BLaER1 treated with 17β-estradiol and CSF1 and Interleukin-3, amounts not matched to agents 10 nM and 100 nM (cell line): Measurements from ENCODE around the gene RTN4.

Experiments
- H3K27ac ChIP-seq, 11 experiments: shearing (Covaris generic); formaldehyde crosslinking; 2 replicates each; pipeline ENCODE4 v1.8.1; 2022
- H3K27me3 ChIP-seq, 11 experiments: shearing (Covaris generic); formaldehyde crosslinking; 2 replicates each; pipeline ENCODE4 v1.8.1; 2022
- H3K36me3 ChIP-seq, 11 experiments: shearing (Covaris generic); formaldehyde crosslinking; 2 replicates each; pipeline ENCODE4 v1.8.1; 2022
- H3K4me1 ChIP-seq, 10 experiments: shearing (Covaris generic); formaldehyde crosslinking; 2 replicates each; pipeline ENCODE4 v1.8.1; 2022
- H3K4me2 ChIP-seq, 11 experiments: shearing (Covaris generic); formaldehyde crosslinking; 2 replicates each; pipeline ENCODE4 v1.8.1; 2022
- H3K4me3 ChIP-seq, 10 experiments: shearing (Covaris generic); formaldehyde crosslinking; 2 replicates each; pipeline ENCODE4 v1.8.1; 2022
- H3K9ac ChIP-seq, 11 experiments: shearing (Covaris generic); formaldehyde crosslinking; 2 replicates each; pipeline ENCODE4 v1.8.1; 2022
- H3K9me3 ChIP-seq, 11 experiments: shearing (Covaris generic); formaldehyde crosslinking; replicated peaks in 1 of 11; 2 replicates each; pipeline ENCODE4 v1.8.1; 2022
- H4K20me1 ChIP-seq, 11 experiments: shearing (Covaris generic); formaldehyde crosslinking; 2 replicates each; pipeline ENCODE4 v1.8.1; 2022
- Cebpa-rat ChIP-seq, 11 experiments: shearing (Covaris generic); IDR thresholded peaks; 2 replicates each; pipeline ENCODE4 v1.8.1; 2022

The RTN4 gene

DNA sequence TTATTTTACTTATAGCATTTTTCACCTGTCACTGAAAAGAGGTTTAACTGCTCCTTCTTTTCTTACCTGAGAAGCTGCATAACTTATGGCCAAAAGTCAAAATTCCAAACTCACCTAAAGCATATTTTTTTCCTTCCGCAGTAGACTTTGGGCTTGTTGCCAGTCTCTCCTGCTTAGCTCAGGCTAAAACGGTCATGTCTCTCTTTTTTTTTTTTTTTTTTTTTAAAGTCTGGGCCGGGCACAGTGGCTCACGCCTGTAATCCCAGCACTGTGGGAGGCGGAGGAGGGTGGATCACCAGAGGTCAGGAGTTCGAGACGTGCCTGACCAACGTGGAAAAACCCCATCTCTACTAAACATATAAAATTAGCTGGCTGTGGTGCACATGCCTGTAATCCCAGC, 113.5 kb downstream of the RTN4 start:
- H3K9ac ChIP-seq, result no peak overlapping the region
- no peaks in the 10 kb centered on the region for H3K27me3 ChIP-seq
- peaks cover 0 to 8% (median 0%) of the 10 kb centered on the region in 11 experiments; a peak in 1 of 22 replicates for H3K36me3 ChIP-seq
- H3K4me1 ChIP-seq, result no peaks in the 10 kb centered on the region
- no peak overlapping the region for H3K4me3 ChIP-seq
- H3K27ac ChIP-seq, result no peak overlapping the region
- H3K9me3 ChIP-seq, result peaks cover 22 to 38% (median 25%) of the 10 kb centered on the region in 11 experiments
- TF ChIP-seq Cebpa-rat (IDR thresholded peaks at IDR 0.05), result no peak
- no peak overlapping the region for H3K4me2 ChIP-seq
- H4K20me1 ChIP-seq, result no peaks in the 10 kb centered on the region

DNA sequence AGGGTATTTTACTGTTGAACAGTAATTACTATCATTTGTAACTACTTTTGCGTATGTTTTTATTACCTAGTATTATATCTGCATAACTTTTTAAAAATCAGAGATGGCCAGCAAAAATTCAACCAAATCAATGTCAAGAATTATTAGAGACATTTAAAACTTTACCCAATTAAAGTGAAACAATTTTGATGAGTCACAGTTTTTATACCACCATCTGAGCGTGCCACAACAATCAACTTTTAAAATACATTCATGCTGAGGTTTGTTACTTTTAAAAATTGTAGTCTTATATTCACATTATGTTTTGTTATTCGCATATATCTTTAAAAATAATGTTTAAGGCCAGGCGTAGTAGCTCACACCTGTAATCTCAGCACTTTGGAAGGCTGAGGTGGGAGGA, 114.9 kb downstream of the RTN4 start:
- Histone ChIP-seq H3K27ac (no peak overlapping the region), H3K9me3 (peaks cover 22 to 38% (median 25%) of the 10 kb centered on the region in 11 experiments)

DNA sequence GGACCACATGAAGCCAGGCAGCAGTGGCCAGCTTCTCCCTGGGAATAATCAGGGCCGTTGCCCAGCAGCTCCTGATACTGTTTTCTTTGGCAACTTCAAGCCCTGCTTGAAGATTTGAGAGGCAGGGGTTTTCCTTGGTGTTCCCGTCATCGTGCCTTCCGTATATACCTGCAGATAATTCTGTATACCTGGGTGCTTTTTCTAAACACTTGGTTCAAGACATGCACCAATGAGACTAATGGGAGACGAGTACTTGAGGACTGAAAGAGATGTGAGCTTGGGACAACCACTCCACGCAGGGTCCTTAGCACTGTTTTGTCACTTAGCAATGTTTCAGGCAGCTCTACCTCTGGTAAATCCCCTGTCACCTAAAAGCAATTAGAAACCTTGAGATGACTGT, 118.8 kb downstream of the RTN4 start:
- no peaks in the 10 kb centered on the region for H4K20me1 ChIP-seq
- 0 out of 20 replicates have a peak, but pooled peaks cover 0 to 6% (median 0%) of the 10 kb centered on the region in 10 experiments for H3K4me1 ChIP-seq
- H3K27me3 ChIP-seq, result no peaks in the 10 kb centered on the region
- H3K36me3 ChIP-seq, result no peaks in the 10 kb centered on the region
- no peak for TF ChIP-seq Cebpa-rat (IDR thresholded peaks at IDR 0.05)
- no peak overlapping the region for H3K9ac ChIP-seq
- no peak overlapping the region for H3K27ac ChIP-seq
- H3K4me2 ChIP-seq, result no peak overlapping the region
- H3K4me3 ChIP-seq, result no peak overlapping the region
- peaks cover 0 to 9% (median under 1%) of the 10 kb centered on the region in 11 experiments; a peak in 5 of 22 replicates for H3K9me3 ChIP-seq

More for the DNA sequence above, 114.9 kb downstream of the RTN4 start:
- Histone ChIP-seq H3K9ac (no peak overlapping the region), H3K27me3 (no peaks in the 10 kb centered on the region), H4K20me1 (no peaks in the 10 kb centered on the region), H3K36me3 (peaks cover 0 to 8% (median 0%) of the 10 kb centered on the region in 11 experiments; a peak in 1 of 22 replicates), H3K4me2 (no peak overlapping the region), H3K4me3 (no peak overlapping the region), H3K4me1 (no peaks in the 10 kb centered on the region)
- TF ChIP-seq Cebpa-rat (IDR thresholded peaks at IDR 0.05), result no peak

DNA sequence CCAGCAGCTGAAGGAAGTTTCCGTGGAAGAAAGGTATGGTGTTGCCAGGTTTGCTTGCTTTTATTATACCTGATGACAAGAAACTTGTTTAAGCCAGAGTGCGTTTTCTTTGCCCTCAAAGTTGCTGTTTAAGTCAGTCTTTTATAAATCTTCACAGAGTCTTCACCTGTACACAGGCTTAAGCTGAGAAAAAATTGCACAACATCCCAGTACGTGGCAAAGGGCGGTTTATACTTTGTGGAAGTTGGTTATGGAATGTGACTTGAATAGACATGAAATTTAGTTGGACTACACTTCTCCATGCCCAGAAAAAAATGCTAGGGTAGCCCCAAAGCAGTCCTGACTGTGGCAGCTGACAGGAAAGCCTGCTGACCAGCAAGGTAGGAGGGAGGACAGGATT, 121.5 kb downstream of the RTN4 start:
- Histone ChIP-seq H3K36me3 (no peaks in the 10 kb centered on the region), H3K9ac (no peak overlapping the region), H3K27me3 (no peaks in the 10 kb centered on the region), H3K4me2 (no peak overlapping the region), H3K4me3 (no peak overlapping the region), H3K4me1 (0 out of 20 replicates have a peak, but pooled peaks cover 0 to 6% (median 0%) of the 10 kb centered on the region in 10 experiments), H3K27ac (no peak overlapping the region), H4K20me1 (no peaks in the 10 kb centered on the region), H3K9me3 (peaks cover 0 to 7% (median 0%) of the 10 kb centered on the region in 11 experiments; a peak in 3 of 22 replicates)
- no peak for TF ChIP-seq Cebpa-rat (IDR thresholded peaks at IDR 0.05)

DNA sequence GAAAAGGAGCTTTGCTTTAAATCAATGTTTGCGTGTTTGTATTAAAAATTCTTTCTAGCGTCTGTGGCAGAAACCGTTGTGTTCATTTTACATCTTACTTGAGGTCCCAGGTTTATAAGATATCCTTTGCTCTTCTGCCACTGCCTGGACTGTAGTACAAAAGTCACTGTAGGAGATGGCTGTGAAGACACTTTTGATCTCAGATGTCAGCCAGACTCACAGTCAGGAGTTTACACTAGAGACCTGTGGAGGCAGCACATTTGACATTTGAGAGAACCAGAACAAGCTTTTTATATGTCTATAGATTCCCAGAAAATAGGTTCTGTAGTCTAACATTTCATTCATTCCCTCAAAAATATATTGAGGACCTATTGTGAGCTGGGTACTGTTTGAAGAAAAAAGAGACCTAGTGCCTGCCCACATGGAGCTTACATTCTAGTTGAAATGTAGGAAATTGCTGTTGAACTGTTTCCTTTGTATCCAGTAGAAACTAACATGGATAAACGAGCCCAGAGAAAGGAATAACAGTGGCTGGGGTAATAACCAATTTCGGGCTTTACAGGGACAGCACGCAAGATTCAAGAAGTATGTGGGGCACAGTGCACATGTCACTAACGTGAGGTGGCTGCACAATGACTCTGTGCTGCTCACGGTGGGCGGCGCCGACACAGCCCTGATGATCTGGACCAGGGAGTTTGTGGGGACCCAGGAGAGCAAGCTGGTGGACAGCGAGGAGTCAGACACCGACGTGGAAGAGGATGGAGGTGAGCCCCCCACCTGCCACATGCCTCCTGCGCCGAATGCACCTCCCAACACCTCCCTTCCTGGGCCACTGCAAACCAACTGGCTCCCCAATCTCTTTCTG, 122.3 kb downstream of the RTN4 start:
- no peak overlapping the region for H3K9ac ChIP-seq
- H3K4me1 ChIP-seq, result 0 out of 20 replicates have a peak, but pooled peaks cover 0 to 6% (median 0%) of the 10 kb centered on the region in 10 experiments
- no peak for TF ChIP-seq Cebpa-rat (IDR thresholded peaks at IDR 0.05)
- H3K4me3 ChIP-seq, result no peak overlapping the region
- no peaks in the 10 kb centered on the region for H3K27me3 ChIP-seq
- H4K20me1 ChIP-seq, result no peaks in the 10 kb centered on the region
- no peak overlapping the region for H3K27ac ChIP-seq
- peaks cover 0 to 7% (median 0%) of the 10 kb centered on the region in 11 experiments; a peak in 3 of 22 replicates for H3K9me3 ChIP-seq
- no peak overlapping the region for H3K4me2 ChIP-seq
- no peaks in the 10 kb centered on the region for H3K36me3 ChIP-seq

DNA sequence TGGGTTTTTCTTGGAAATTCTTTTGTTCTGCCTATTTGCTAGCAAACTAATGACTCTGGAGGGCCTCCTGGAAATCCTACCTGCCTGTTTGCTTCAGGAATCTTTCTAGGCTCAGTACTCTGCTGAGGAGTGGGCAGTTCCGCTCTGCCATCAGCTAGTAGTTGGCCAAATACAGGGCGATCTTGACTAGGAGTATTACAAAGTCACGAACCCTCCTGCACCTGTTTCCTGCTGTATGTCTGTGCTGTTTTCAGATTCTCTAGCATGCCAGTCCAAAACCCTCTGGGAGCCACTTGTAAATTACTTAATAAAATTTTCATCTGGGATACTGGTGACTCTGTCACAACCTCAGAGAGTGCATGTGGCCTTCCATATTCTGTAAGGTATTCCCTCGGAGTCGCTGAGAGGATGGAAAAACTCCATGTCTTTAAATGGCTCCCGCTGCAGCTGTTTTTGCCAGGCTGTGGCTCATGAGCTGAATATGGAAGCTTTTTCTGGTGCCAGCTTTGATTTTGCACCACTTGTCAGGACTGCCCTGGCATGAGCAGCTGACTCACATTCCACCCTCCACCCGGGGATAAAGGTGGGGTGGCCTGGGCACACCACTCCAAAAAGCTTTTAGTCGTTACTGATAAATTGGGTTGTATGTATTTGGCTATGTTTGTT, 123.0 kb downstream of the RTN4 start:
- Histone ChIP-seq H3K27me3 (no peaks in the 10 kb centered on the region), H4K20me1 (no peaks in the 10 kb centered on the region), H3K4me3 (no peak overlapping the region), H3K36me3 (no peaks in the 10 kb centered on the region), H3K4me1 (0 out of 20 replicates have a peak, but pooled peaks cover 0 to 6% (median 0%) of the 10 kb centered on the region in 10 experiments), H3K4me2 (0 out of 22 replicates have a peak overlapping the region, but pooled peaks of 1 of the 11 experiments have one; percentile 4), H3K9ac (no peak overlapping the region), H3K27ac (no peak overlapping the region), H3K9me3 (peaks cover 0 to 7% (median 0%) of the 10 kb centered on the region in 11 experiments; a peak in 4 of 22 replicates)
- no peak for TF ChIP-seq Cebpa-rat (IDR thresholded peaks at IDR 0.05)

DNA sequence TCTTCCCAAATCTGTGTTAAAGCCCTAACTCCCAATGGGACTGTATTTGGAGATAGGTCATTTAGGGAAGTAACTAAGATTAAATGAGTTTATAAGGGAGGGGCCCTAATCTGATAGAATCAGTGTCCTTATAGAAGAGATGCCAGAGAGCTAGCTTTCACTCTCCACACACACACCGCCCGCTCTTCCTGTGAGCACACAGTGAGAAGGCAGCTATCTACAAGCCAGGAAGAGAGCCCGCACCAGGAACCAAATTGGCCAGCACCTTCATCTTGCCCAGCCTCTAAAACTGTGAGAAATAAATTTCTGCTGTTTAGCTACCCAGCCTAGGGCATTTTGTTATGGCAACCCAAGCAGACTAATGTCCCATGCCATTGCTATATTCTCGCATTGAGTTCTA, 125.2 kb downstream of the RTN4 start:
- H3K9ac ChIP-seq, result no peak overlapping the region
- H4K20me1 ChIP-seq, result no peaks in the 10 kb centered on the region
- H3K27ac ChIP-seq, result no peak overlapping the region
- no peaks in the 10 kb centered on the region for H3K27me3 ChIP-seq
- H3K4me1 ChIP-seq, result 0 out of 20 replicates have a peak, but pooled peaks cover 0 to 6% (median 0%) of the 10 kb centered on the region in 10 experiments
- peaks cover 7 to 25% (median 17%) of the 10 kb centered on the region in 11 experiments; a peak in 19 of 22 replicates for H3K9me3 ChIP-seq
- H3K4me2 ChIP-seq, result no peak overlapping the region
- no peak for TF ChIP-seq Cebpa-rat (IDR thresholded peaks at IDR 0.05)
- no peak overlapping the region for H3K4me3 ChIP-seq
- H3K36me3 ChIP-seq, result no peaks in the 10 kb centered on the region

DNA sequence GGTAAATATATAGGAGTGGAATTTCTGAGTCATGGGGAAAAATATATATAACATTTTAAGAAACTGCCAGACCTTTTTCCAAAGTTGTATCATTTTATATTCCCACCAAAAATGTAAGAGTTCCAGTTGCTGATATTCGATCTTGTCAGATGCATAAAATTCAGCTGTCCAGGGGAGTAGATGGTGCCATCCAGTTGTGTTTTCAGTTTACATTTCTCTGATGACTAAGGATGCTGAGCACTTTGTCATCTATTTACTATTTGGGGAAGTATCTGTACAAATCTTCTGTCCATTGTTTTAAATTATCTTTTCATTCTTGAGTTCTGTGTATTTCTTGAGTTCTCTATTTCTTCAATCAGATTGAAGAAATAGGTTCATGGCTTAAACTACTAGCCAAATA, 126.1 kb downstream of the RTN4 start:
- no peak overlapping the region for H3K9ac ChIP-seq
- H3K36me3 ChIP-seq, result no peaks in the 10 kb centered on the region
- H3K27ac ChIP-seq, result no peak overlapping the region
- no peak overlapping the region for H3K4me3 ChIP-seq
- 0 out of 20 replicates have a peak, but pooled peaks cover 0 to 6% (median 0%) of the 10 kb centered on the region in 10 experiments for H3K4me1 ChIP-seq
- no peaks in the 10 kb centered on the region for H4K20me1 ChIP-seq
- no peak for TF ChIP-seq Cebpa-rat (IDR thresholded peaks at IDR 0.05)
- no peak overlapping the region for H3K4me2 ChIP-seq
- peaks cover 7 to 25% (median 17%) of the 10 kb centered on the region in 11 experiments; a peak in 19 of 22 replicates for H3K9me3 ChIP-seq
- no peaks in the 10 kb centered on the region for H3K27me3 ChIP-seq
